ENCODE results near the gene RAP1GDS1. TPM values are rescaled to one million over a fixed set of nuclear protein-coding genes. Genes with fewer than 3 reads are reported as not detected.

RAP1GDS1 gene
- total RNA-seq, 1 experiment from 2014 or later, result 40.8 TPM

DNA sequence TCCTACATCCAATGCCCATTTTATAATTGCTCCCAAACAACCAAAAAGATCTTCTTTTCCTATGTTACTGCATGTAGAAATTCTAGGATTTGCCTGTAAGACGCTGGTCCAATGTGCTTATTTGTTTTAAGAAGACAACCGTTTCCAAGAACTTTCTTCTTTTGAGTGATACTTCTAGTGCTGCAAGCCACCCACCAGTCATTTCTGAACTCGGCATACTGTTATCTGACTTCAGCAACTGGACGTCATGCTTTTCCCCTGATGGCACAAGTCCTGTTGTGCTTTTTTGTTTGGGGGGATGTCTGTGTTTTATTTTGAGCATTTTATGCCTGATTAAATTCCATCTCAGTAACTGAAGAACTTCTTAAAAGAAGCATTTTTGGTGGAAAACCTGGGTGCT, 16.0 kb upstream of the RAP1GDS1 start:
- Histone ChIP-seq H3K4me3 (replicated peaks in 1 of 2; ENCODE audit: low read depth in 1 of 2, low read length in 2 of 2) (no peak overlapping the region), H3K27me3 (ENCODE audit: insufficient read depth, low read length) (no peaks in the 10 kb centered on the region), H3K79me2 (ENCODE audit: insufficient read depth, low read length) (no peaks in the 10 kb centered on the region), H3K9ac (ENCODE audit: low read length) (no peak overlapping the region), H3K4me2 (ENCODE audit: low read length) (no peak overlapping the region), H4K20me1 (ENCODE audit: insufficient read depth) (no peaks in the 10 kb centered on the region), H3K27ac (ENCODE audit: low read depth, low read length) (no peak overlapping the region), H2AFZ (ENCODE audit: low read depth, low read length, poor library complexity, severe bottlenecking) (no peak overlapping the region), H3K9me3 (ENCODE audit: control insufficient read depth in 1 of 2, insufficient read depth in 1 of 2, low read depth in 1 of 2, low read length in 2 of 2) (no peaks in the 10 kb centered on the region), H3K4me1 (ENCODE audit: control insufficient read depth in 1 of 2, insufficient read depth in 2 of 2, low read length in 2 of 2) (no peaks in the 10 kb centered on the region), H3K9me2 (ENCODE audit: insufficient read depth) (no peaks in the 10 kb centered on the region), H3K36me3 (ENCODE audit: control insufficient read depth in 1 of 2, insufficient read depth in 2 of 2, low read length in 2 of 2) (no peaks in the 10 kb centered on the region)
- no peak for TF ChIP-seq REST (IDR thresholded peaks at IDR 0.05; ENCODE audit: low read depth)
- TF ChIP-seq YY1 (IDR thresholded peaks at IDR 0.05; ENCODE audit: extremely low read depth, insufficient replicate concordance, low read depth, low read length), result no peak
- no peak for TF ChIP-seq ZNF274 (IDR thresholded peaks at IDR 0.05; ENCODE audit: low read depth, low read length)
- TF ChIP-seq, protein P1, sequence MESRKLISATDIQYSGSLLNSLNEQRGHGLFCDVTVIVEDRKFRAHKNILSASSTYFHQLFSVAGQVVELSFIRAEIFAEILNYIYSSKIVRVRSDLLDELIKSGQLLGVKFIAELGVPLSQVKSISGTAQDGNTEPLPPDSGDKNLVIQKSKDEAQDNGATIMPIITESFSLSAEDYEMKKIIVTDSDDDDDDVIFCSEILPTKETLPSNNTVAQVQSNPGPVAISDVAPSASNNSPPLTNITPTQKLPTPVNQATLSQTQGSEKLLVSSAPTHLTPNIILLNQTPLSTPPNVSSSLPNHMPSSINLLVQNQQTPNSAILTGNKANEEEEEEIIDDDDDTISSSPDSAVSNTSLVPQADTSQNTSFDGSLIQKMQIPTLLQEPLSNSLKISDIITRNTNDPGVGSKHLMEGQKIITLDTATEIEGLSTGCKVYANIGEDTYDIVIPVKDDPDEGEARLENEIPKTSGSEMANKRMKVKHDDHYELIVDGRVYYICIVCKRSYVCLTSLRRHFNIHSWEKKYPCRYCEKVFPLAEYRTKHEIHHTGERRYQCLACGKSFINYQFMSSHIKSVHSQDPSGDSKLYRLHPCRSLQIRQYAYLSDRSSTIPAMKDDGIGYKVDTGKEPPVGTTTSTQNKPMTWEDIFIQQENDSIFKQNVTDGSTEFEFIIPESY (IDR thresholded peaks at IDR 0.05; ENCODE audit: extremely low read depth, insufficient replicate concordance, low read length), result no peak
- no peak for TF ChIP-seq SRF (IDR thresholded peaks at IDR 0.05; ENCODE audit: low read depth)
- TF ChIP-seq POLR2A (IDR thresholded peaks at IDR 0.05; ENCODE audit: borderline replicate concordance, extremely low read depth, insufficient read depth, insufficient read length), result no peak
- no peak for TF ChIP-seq ZFX (IDR thresholded peaks at IDR 0.05)
- TF ChIP-seq SP1 (IDR thresholded peaks at IDR 0.05; ENCODE audit: low read depth), result no peak
- no peak for TF ChIP-seq SIN3A (IDR thresholded peaks at IDR 0.05; ENCODE audit: low read depth)
- TF ChIP-seq FOSL1 (IDR thresholded peaks at IDR 0.05; ENCODE audit: low read depth), result no peak
- TF ChIP-seq TCF7L2 (IDR thresholded peaks at IDR 0.05; ENCODE audit: borderline replicate concordance, extremely low read depth, insufficient read depth, insufficient read length), result no peak
- TF ChIP-seq, protein P2, sequence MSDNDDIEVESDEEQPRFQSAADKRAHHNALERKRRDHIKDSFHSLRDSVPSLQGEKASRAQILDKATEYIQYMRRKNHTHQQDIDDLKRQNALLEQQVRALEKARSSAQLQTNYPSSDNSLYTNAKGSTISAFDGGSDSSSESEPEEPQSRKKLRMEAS (IDR thresholded peaks at IDR 0.05), result no peak
- BruUV-seq (replicated peaks), result no TSS peak
- DNase-seq (ENCODE audit: low read depth, low spot score), result no peak
- no peak for ATAC-seq
- ChIA-PET CTCF (no interaction called here), RAD21 (ENCODE audit: low non-redundant PET in 1 of 2, low total read pairs in 2 of 2, uncharacterized antibody in 2 of 2, unreplicated experiment in 2 of 2) (no interaction called here), POLR2A (no interaction called here)
- intact Hi-C loops (cut with micrococcal nuclease), result no loop called here
